Neuronal stem cell (in vitro differentiated cells): ENCODE measurements around the gene RTP2.

Source experiments
- DNase-seq: peaks from one replicate; pipeline ENCODE4 v3.0.0-alpha.2; 2013; ENCODE audit warnings: low spot score
- H2AFZ ChIP-seq: one replicate; pipeline ENCODE4 v1.6.1; 2013; ENCODE audit warnings: mild to moderate bottlenecking, low read length, inconsistent platforms
- H2AK5ac ChIP-seq: 2 replicates; pipeline ENCODE4 v1.6.1; 2013; ENCODE audit warnings: low read depth, mild to moderate bottlenecking, inconsistent platforms, low read length, moderate library complexity, mixed read lengths
- H2BK120ac ChIP-seq: 2 replicates; pipeline ENCODE4 v1.6.1; 2013; ENCODE audit warnings: low read depth, mild to moderate bottlenecking, inconsistent platforms, low read length, moderate library complexity, mixed read lengths
- H2BK12ac ChIP-seq: one replicate; pipeline ENCODE4 v1.6.1; 2013; ENCODE audit warnings: low read length, inconsistent platforms
- H2BK15ac ChIP-seq: 2 replicates; pipeline ENCODE4 v1.6.1; 2013; ENCODE audit warnings: mild to moderate bottlenecking, low read length, inconsistent platforms, mixed read lengths
- H2BK5ac ChIP-seq: one replicate; pipeline ENCODE4 v1.6.1; 2013; ENCODE audit warnings: inconsistent platforms, mild to moderate bottlenecking, low read length, moderate library complexity
- H3K14ac ChIP-seq: one replicate; pipeline ENCODE4 v1.6.1; 2013; ENCODE audit warnings: low read length, inconsistent platforms
- H3K18ac ChIP-seq: 2 replicates; pipeline ENCODE4 v1.6.1; 2013; ENCODE audit warnings: low read length, inconsistent platforms
- H3K23ac ChIP-seq: 2 replicates; pipeline ENCODE4 v1.6.1; 2013; ENCODE audit warnings: low read depth, mild to moderate bottlenecking, mixed read lengths, low read length, inconsistent platforms; ENCODE audit not compliant: poor library complexity
- H3K27ac ChIP-seq: replicated peaks from 3 replicates; pipeline ENCODE4 v1.5.1; 2013; ENCODE audit warnings: low read length, inconsistent platforms
- H3K27me3 ChIP-seq, 3 experiments: 2 replicates each; pipeline ENCODE4 v1.6.1; 2013; ENCODE audit warnings: low read length in 3 of 3, mild to moderate bottlenecking in 2 of 3, inconsistent platforms in 1 of 3, low read depth in 1 of 3, mixed read lengths in 1 of 3, moderate library complexity in 1 of 3; ENCODE audit not compliant: control insufficient read depth in 3 of 3, insufficient read depth in 3 of 3
- H3K36me3 ChIP-seq, 2 donors: replicated peaks in 1 of 2; 2 replicates each; pipeline ENCODE4 v1.6.1; 2013; ENCODE audit warnings: low read length in 2 of 2; ENCODE audit not compliant: control insufficient read depth in 2 of 2, insufficient read depth in 2 of 2
- H3K4ac ChIP-seq: 2 replicates; pipeline ENCODE4 v1.6.1; 2013; ENCODE audit warnings: inconsistent platforms, mild to moderate bottlenecking, low read length, moderate library complexity
- H3K4me1 ChIP-seq, 2 donors: 1 replicate in 1 of 2; 2 replicates in 1 of 2; pipeline ENCODE4 v1.6.1; 2013; ENCODE audit warnings: low read length in 2 of 2, low read depth in 1 of 2; ENCODE audit not compliant: control insufficient read depth in 2 of 2, insufficient read depth in 1 of 2
- H3K4me2 ChIP-seq: one replicate; pipeline ENCODE4 v1.6.1; 2013; ENCODE audit warnings: mild to moderate bottlenecking, low read length, inconsistent platforms; ENCODE audit not compliant: insufficient read depth, poor library complexity, severe bottlenecking
- H3K4me3 ChIP-seq, 2 donors: 2 replicates each; pipeline ENCODE4 v1.5.1; 2013; ENCODE audit warnings: low read length in 2 of 2, mild to moderate bottlenecking in 2 of 2, inconsistent platforms in 1 of 2, moderate library complexity in 1 of 2
- H3K79me1 ChIP-seq: one replicate; pipeline ENCODE4 v1.6.1; 2013; ENCODE audit warnings: low read depth, mild to moderate bottlenecking, inconsistent platforms, low read length, moderate library complexity
- H3K9ac ChIP-seq: one replicate; pipeline ENCODE4 v1.6.1; 2013; ENCODE audit warnings: mild to moderate bottlenecking, low read depth, low read length, inconsistent platforms; ENCODE audit not compliant: poor library complexity
- H3K9me3 ChIP-seq, 2 donors: replicated peaks in 1 of 2; 2 replicates each; pipeline versions ENCODE3 to v1.6.1; 2013; ENCODE audit warnings: low read length in 2 of 2, mild to moderate bottlenecking in 2 of 2, inconsistent platforms in 1 of 2, low read depth in 1 of 2, mixed read lengths in 1 of 2, moderate library complexity in 1 of 2; ENCODE audit not compliant: control insufficient read depth in 2 of 2, insufficient read depth in 1 of 2
- H4K8ac ChIP-seq: one replicate; pipeline ENCODE4 v1.6.1; 2013; ENCODE audit warnings: low read depth, mild to moderate bottlenecking, inconsistent platforms, low read length, moderate library complexity
- H4K91ac ChIP-seq: one replicate; pipeline ENCODE4 v1.6.1; 2013; ENCODE audit warnings: low read length, low read depth, mild to moderate bottlenecking, inconsistent platforms; ENCODE audit not compliant: poor library complexity
- WGBS, 2 donors: extraction: QIAGEN DNeasy Blood & Tissue Kit; methylation state at CpG; one replicate each; pipeline ENCODE4 v1.1.7; 2013; ENCODE audit warnings: missing lambda C conversion rate in 2 of 2, mixed read lengths in 1 of 2; ENCODE audit not compliant: insufficient read length in 2 of 2, insufficient replicate concordance in 1 of 2; ENCODE audit errors: extremely low coverage in 2 of 2; 5-methylcytosine and 5-hydroxymethylcytosine counted together

The RTP2 gene

GRCh38 chr3:187737006-187737367 is 34.6 kb upstream of the RTP2 start:
- Histone ChIP-seq H3K27ac (no peak overlapping the region), H4K8ac (no peak overlapping the region), H3K14ac (no peak overlapping the region), H3K9ac (no peak overlapping the region), H3K9me3 (no peaks in the 10 kb centered on the region), H2AFZ (peak overlapping the region; percentile 88), H3K79me1 (no peaks in the 10 kb centered on the region), H2BK12ac (no peak overlapping the region), H3K4me1 (peaks cover 11 to 14% of the 10 kb centered on the region in 2 donors), H2BK120ac (no peak overlapping the region), H3K4ac (no peak overlapping the region), H3K4me3 (peak overlapping the region in 1 of 2 donors; percentile 54), H3K27me3 (peaks cover 0 to 8% (median 0%) of the 10 kb centered on the region in 3 experiments), H2AK5ac (no peak overlapping the region), H2BK15ac (no peak overlapping the region), H4K91ac (no peak overlapping the region), H2BK5ac (no peak overlapping the region), H3K18ac (no peak overlapping the region), H3K36me3 (peaks cover 7 to 8% of the 10 kb centered on the region in 2 donors), H3K4me2 (peak overlapping the region; percentile 96), H3K23ac (no peak overlapping the region)
- DNase-seq = no peak
- WGBS, 2 donors = no CpG with 5 or more reads among the region's 4 CpGs

- Histone ChIP-seq H3K79me1 (no peaks in the 10 kb centered on the region), H2BK5ac (no peak overlapping the region), H3K36me3 (peaks cover 10 to 12% of the 10 kb centered on the region in 2 donors), H2AFZ (no peak overlapping the region), H3K9me3 (no peaks in the 10 kb centered on the region), H4K8ac (no peak overlapping the region), H3K9ac (no peak overlapping the region), H3K4ac (no peak overlapping the region), H3K14ac (no peak overlapping the region), H3K18ac (no peak overlapping the region), H3K23ac (no peak overlapping the region), H3K4me1 (peaks cover 9 to 12% of the 10 kb centered on the region in 2 donors), H2BK12ac (no peak overlapping the region), H2BK15ac (no peak overlapping the region), H3K27ac (no peak overlapping the region), H2AK5ac (no peak overlapping the region), H3K4me3 (no peak overlapping the region), H4K91ac (no peak overlapping the region), H3K4me2 (no peak overlapping the region), H3K27me3 (peaks cover 0 to 8% (median 0%) of the 10 kb centered on the region in 3 experiments), H2BK120ac (no peak overlapping the region)
- WGBS, 2 donors = no CpG with 5 or more reads among the region's 8 CpGs
- no peak for DNase-seq
Observed at GRCh38 chr3:187736418-187736871, 34.1 kb upstream of the RTP2 start.

- no peak overlapping the region for H2BK120ac ChIP-seq
- H3K4ac ChIP-seq = no peak overlapping the region
- DNase-seq = no peak
- peaks cover 12 to 18% of the 10 kb centered on the region in 2 donors for H3K36me3 ChIP-seq
- H3K23ac ChIP-seq = no peak overlapping the region
- H3K79me1 ChIP-seq = no peaks in the 10 kb centered on the region
- no peak overlapping the region for H2AK5ac ChIP-seq
- no peak overlapping the region for H2BK5ac ChIP-seq
- H3K4me1 ChIP-seq = peaks cover 9 to 12% of the 10 kb centered on the region in 2 donors
- H3K9ac ChIP-seq = no peak overlapping the region
- no peak overlapping the region for H3K4me2 ChIP-seq
- no peak overlapping the region for H2BK15ac ChIP-seq
- no peak overlapping the region for H4K8ac ChIP-seq
- no peak overlapping the region for H3K27ac ChIP-seq
- peaks cover 0 to 5% (median 0%) of the 10 kb centered on the region in 3 experiments for H3K27me3 ChIP-seq
- H3K14ac ChIP-seq = no peak overlapping the region
- no peak overlapping the region for H3K4me3 ChIP-seq
- no peaks in the 10 kb centered on the region for H3K9me3 ChIP-seq
- no CpG with 5 or more reads among the region's 3 CpGs for WGBS, 2 donors
- no peak overlapping the region for H3K18ac ChIP-seq
- H2AFZ ChIP-seq = no peak overlapping the region
- H2BK12ac ChIP-seq = no peak overlapping the region
- H4K91ac ChIP-seq = no peak overlapping the region
Observed at GRCh38 chr3:187735837-187736236, 33.5 kb upstream of the RTP2 start.

- H3K4me1 ChIP-seq = peaks cover 5 to 8% of the 10 kb centered on the region in 2 donors
- H2BK120ac ChIP-seq = no peak overlapping the region
- H3K14ac ChIP-seq = no peak overlapping the region
- no peak overlapping the region for H2AK5ac ChIP-seq
- no peak overlapping the region for H3K18ac ChIP-seq
- H3K23ac ChIP-seq = no peak overlapping the region
- no peak overlapping the region for H3K4me3 ChIP-seq
- H3K4me2 ChIP-seq = no peak overlapping the region
- no peak for DNase-seq
- H3K36me3 ChIP-seq = peaks cover 16 to 23% of the 10 kb centered on the region in 2 donors
- no peak overlapping the region for H2BK12ac ChIP-seq
- H2AFZ ChIP-seq = no peak overlapping the region
- no peaks in the 10 kb centered on the region for H3K9me3 ChIP-seq
- peaks cover 0 to 5% (median 0%) of the 10 kb centered on the region in 3 experiments for H3K27me3 ChIP-seq
- no CpG with 5 or more reads among the region's 3 CpGs for WGBS, 2 donors
- H2BK5ac ChIP-seq = no peak overlapping the region
- no peaks in the 10 kb centered on the region for H3K79me1 ChIP-seq
- no peak overlapping the region for H2BK15ac ChIP-seq
- no peak overlapping the region for H3K9ac ChIP-seq
- no peak overlapping the region for H4K8ac ChIP-seq
- H3K27ac ChIP-seq = no peak overlapping the region
- H3K4ac ChIP-seq = no peak overlapping the region
- no peak overlapping the region for H4K91ac ChIP-seq
Observed at GRCh38 chr3:187735383-187735782, 33.0 kb upstream of the RTP2 start.
